GM18873 (cell line): ENCODE data around the gene BGN.

ENCODE experiments used
- ATAC-seq: cut with Tn5 transposase; IDR thresholded peaks from one replicate; pipeline ENCODE4 v1.9.1; 2021; ENCODE audit warnings: mild to moderate bottlenecking, moderate library complexity, moderate number of reproducible peaks; ENCODE audit not compliant: unreplicated experiment, low FRiP score

BGN gene

GRCh38 chrX:153459986-153460385, 34.8 kb upstream of the BGN start:
- ATAC-seq, result no peak

- ATAC-seq, result no peak
Measured at GRCh38 chrX:153460826-153461225, 34.0 kb upstream of the BGN start.

- ATAC-seq, result no peak
Measured at GRCh38 chrX:153462291-153462690, 32.5 kb upstream of the BGN start.

GRCh38 chrX:153463031-153463430, 31.7 kb upstream of the BGN start:
- no peak for ATAC-seq

- ATAC-seq, result no peak
Measured at GRCh38 chrX:153463556-153463955, 31.2 kb upstream of the BGN start.

- no peak for ATAC-seq
Measured at GRCh38 chrX:153464116-153464515, 30.7 kb upstream of the BGN start.

- no peak for ATAC-seq
Measured at GRCh38 chrX:153465691-153466380, 28.9 kb upstream of the BGN start.

GRCh38 chrX:153468008-153468580, 26.7 kb upstream of the BGN start:
- ATAC-seq, result no peak

- ATAC-seq, result peak; percentile 25
Measured at GRCh38 chrX:153469811-153470410, 24.9 kb upstream of the BGN start.

GRCh38 chrX:153470411-153471363, 24.1 kb upstream of the BGN start, which contains the start of gene HAUS7:
Gene HAUS7, minus strand, starts transcription at chrX:153470576. Its CDS starts 19 bp downstream, at chrX:153470557.
- peak; percentile 70 for ATAC-seq

- no peak for ATAC-seq
Measured at GRCh38 chrX:153471663-153472280, 23.0 kb upstream of the BGN start.

GRCh38 chrX:153473126-153473525, 21.7 kb upstream of the BGN start:
- ATAC-seq, result no peak

- no peak for ATAC-seq
Measured at GRCh38 chrX:153474266-153474665, 20.5 kb upstream of the BGN start.

GRCh38 chrX:153474718-153475117, 20.1 kb upstream of the BGN start:
- ATAC-seq, result no peak

GRCh38 chrX:153475271-153475670, 19.5 kb upstream of the BGN start:
- ATAC-seq, result no peak

- ATAC-seq, result no peak
Measured at GRCh38 chrX:153475751-153476281, 19.0 kb upstream of the BGN start.

GRCh38 chrX:153476666-153477363, 18.0 kb upstream of the BGN start:
- no peak for ATAC-seq

GRCh38 chrX:153477364-153477857, 17.4 kb upstream of the BGN start:
- ATAC-seq, result no peak

GRCh38 chrX:153477901-153478300, 16.9 kb upstream of the BGN start:
- ATAC-seq, result no peak
